ENCODE results near the gene HIGD1A. TPM values are rescaled to one million over a fixed set of nuclear protein-coding genes. Genes with fewer than 3 reads are reported as not detected.

HIGD1A gene
- total and polyA plus RNA-seq, 2 experiments from 2014 or later, result 102 to 144 TPM

- no peaks in the 10 kb centered on the region for H3K36me3 ChIP-seq (ENCODE audit: insufficient read depth)
- H3K79me2 ChIP-seq (replicated peaks; ENCODE audit: insufficient read depth), result no peaks in the 10 kb centered on the region
- H3K4me1 Mint-ChIP-seq, result peaks cover 8% of the 10 kb centered on the region; the same call in 2 of the 3 replicates
- no peak overlapping the region; the same call in 1 of the 2 replicates for H2AFZ ChIP-seq
- no peaks in the 10 kb centered on the region for H4K20me1 ChIP-seq (replicated peaks; ENCODE audit: insufficient read depth)
- H3K9me3 Mint-ChIP-seq, result no peaks in the 10 kb centered on the region; the same call in 2 of the 3 replicates
- 0 out of 2 replicates have a peak, but pooled peaks cover 5% of the 10 kb centered on the region for H3K4me1 ChIP-seq (ENCODE audit: insufficient read depth)
- no peaks in the 10 kb centered on the region for H3K27me3 ChIP-seq (ENCODE audit: insufficient read depth)
- H3K27ac ChIP-seq (ENCODE audit: low read depth), result no peak overlapping the region
- H3K4me2 ChIP-seq, result no peak overlapping the region
- ATAC-seq (peak; percentile 93), DNase-seq (ENCODE audit: low spot score) (peak; percentile 67)
- no peaks in the 10 kb centered on the region for H3F3A ChIP-seq (replicated peaks; ENCODE audit: low read depth)
- peaks cover 4% of the 10 kb centered on the region for H3K27me3 Mint-ChIP-seq (ENCODE audit: insufficient read depth, low read depth, poor library complexity)
- H3K36me3 Mint-ChIP-seq (ENCODE audit: low read depth), result no peaks in the 10 kb centered on the region
- H3K4me3 ChIP-seq, result no peak overlapping the region
- no peak overlapping the region for H3K4me3 Mint-ChIP-seq
- H3K27ac Mint-ChIP-seq, result no peak overlapping the region
- TF ChIP-seq NANOG (IDR thresholded peaks at IDR 0.05; ENCODE audit: borderline replicate concordance) (no peak), STAT1 (IDR thresholded peaks at IDR 0.05; ENCODE audit: unreplicated experiment) (no peak), EZH2 (IDR thresholded peaks at IDR 0.05; ENCODE audit: low read depth, unreplicated experiment) (no peak), JUNB (IDR thresholded peaks at IDR 0.05; ENCODE audit: unreplicated experiment) (no peak), ZNF114 (CRISPR knock-in tag; IDR thresholded peaks at IDR 0.05) (no peak)
- no peaks in the 10 kb centered on the region for H3K9me2 ChIP-seq (ENCODE audit: insufficient read depth)
These were observed 15.2 kb upstream of the HIGD1A start for GRCh38 chr3:42819351-42819965.

DNA sequence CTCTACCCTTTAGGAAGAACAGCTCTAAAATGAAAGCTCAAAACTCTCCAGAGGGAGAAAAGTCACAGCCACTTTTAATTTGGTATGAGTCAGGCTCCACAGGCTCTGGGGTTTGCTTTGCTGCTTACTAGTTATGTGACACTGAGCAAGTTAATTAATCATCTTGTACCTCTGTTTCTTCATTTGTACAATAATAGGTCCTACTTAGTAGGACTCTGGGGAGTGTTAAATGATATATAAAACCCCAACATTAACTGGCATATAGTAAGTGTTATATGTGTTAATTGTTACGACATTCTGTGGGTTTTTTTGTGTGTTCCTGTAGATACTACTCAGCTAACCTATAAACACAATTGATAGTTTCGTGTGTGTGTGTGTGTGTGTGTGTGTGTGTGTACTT, 11.5 kb upstream of the HIGD1A start:
- Histone ChIP-seq H3K4me1 (ENCODE audit: insufficient read depth) (peaks cover 9% of the 10 kb centered on the region; the same call in 1 of the 2 replicates), H3K27ac (ENCODE audit: low read depth) (no peak overlapping the region), H4K20me1 (replicated peaks; ENCODE audit: insufficient read depth) (no peaks in the 10 kb centered on the region), H3K36me3 (ENCODE audit: insufficient read depth) (no peaks in the 10 kb centered on the region), H2AFZ (no peak overlapping the region), H3K27me3 (ENCODE audit: insufficient read depth) (no peaks in the 10 kb centered on the region), H3F3A (replicated peaks; ENCODE audit: low read depth) (no peaks in the 10 kb centered on the region), H3K4me2 (no peak overlapping the region), H3K4me3 (no peak overlapping the region), H3K9me2 (ENCODE audit: insufficient read depth) (no peaks in the 10 kb centered on the region), H3K79me2 (replicated peaks; ENCODE audit: insufficient read depth) (no peaks in the 10 kb centered on the region)
- TF ChIP-seq NANOG (IDR thresholded peaks at IDR 0.05; ENCODE audit: borderline replicate concordance), result no peak
- no peak for TF ChIP-seq EZH2phosphoT487 (IDR thresholded peaks at IDR 0.05; ENCODE audit: unreplicated experiment)
- Mint-ChIP-seq H3K27ac (no peak overlapping the region), H3K27me3 (ENCODE audit: insufficient read depth, low read depth, poor library complexity) (no peaks in the 10 kb centered on the region), H3K4me1 (peaks cover 10% of the 10 kb centered on the region), H3K9me3 (no peaks in the 10 kb centered on the region), H3K4me3 (no peak overlapping the region), H3K36me3 (ENCODE audit: low read depth) (no peaks in the 10 kb centered on the region)
- ATAC-seq (no peak), DNase-seq (ENCODE audit: low spot score) (no peak)

DNA sequence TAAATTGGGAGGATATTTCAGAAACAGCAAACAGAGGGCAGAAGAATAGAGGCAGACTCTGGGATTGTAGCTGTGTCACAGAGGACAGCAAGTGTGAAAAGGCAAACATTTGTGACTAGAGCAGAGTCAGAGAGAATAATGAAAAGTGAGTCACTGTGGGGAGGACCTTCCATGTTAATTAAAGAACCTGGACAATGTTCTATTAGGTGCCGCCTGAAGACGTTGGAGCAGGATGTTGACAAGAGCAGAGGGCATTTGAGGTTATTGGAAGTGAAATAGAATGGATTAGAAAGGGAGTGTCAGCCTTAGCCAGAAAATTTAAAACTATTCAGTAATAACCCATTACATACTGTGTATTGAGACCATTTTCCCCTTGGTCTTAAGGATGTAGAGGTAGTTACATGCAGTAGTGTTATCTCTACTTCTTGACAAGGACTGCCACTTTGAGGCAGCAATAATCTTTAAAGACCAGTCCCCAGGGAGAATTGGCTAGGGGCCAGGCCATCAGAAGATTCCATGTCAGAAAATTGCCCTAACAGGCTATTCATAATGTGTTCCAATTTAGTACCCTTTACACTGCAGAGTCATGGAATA, 10.7 kb upstream of the HIGD1A start:
- H3K27ac ChIP-seq (ENCODE audit: low read depth), result no peak overlapping the region
- no peak overlapping the region for H3K27ac Mint-ChIP-seq
- no peaks in the 10 kb centered on the region for H3F3A ChIP-seq (replicated peaks; ENCODE audit: low read depth)
- H3K27me3 Mint-ChIP-seq (ENCODE audit: insufficient read depth, low read depth, poor library complexity), result peaks cover 2% of the 10 kb centered on the region
- no peak overlapping the region for H3K4me3 Mint-ChIP-seq
- peaks cover 10% of the 10 kb centered on the region for H3K4me1 Mint-ChIP-seq
- H2AFZ ChIP-seq, result no peak overlapping the region
- H3K4me3 ChIP-seq, result no peak overlapping the region
- no peaks in the 10 kb centered on the region for H3K9me3 Mint-ChIP-seq
- no peaks in the 10 kb centered on the region for H4K20me1 ChIP-seq (replicated peaks; ENCODE audit: insufficient read depth)
- peaks cover 9% of the 10 kb centered on the region; the same call in 1 of the 2 replicates for H3K4me1 ChIP-seq (ENCODE audit: insufficient read depth)
- no peaks in the 10 kb centered on the region for H3K79me2 ChIP-seq (replicated peaks; ENCODE audit: insufficient read depth)
- no peaks in the 10 kb centered on the region for H3K36me3 ChIP-seq (ENCODE audit: insufficient read depth)
- no peak overlapping the region for H3K4me2 ChIP-seq
- no peaks in the 10 kb centered on the region for H3K27me3 ChIP-seq (ENCODE audit: insufficient read depth)
- no peak for ATAC-seq
- H3K9me2 ChIP-seq (ENCODE audit: insufficient read depth), result no peaks in the 10 kb centered on the region
- DNase-seq (ENCODE audit: low spot score), result no peak
- no peaks in the 10 kb centered on the region for H3K36me3 Mint-ChIP-seq (ENCODE audit: low read depth)
- no peak for TF ChIP-seq NANOG (IDR thresholded peaks at IDR 0.05; ENCODE audit: borderline replicate concordance)
- no peak for TF ChIP-seq CREB1 (CRISPR knock-in tag; IDR thresholded peaks at IDR 0.05; ENCODE audit: low read depth)
- no peak for TF ChIP-seq REST (IDR thresholded peaks at IDR 0.05; ENCODE audit: unreplicated experiment)
- TF ChIP-seq EZH2phosphoT487 (IDR thresholded peaks at IDR 0.05; ENCODE audit: unreplicated experiment), result no peak
- TF ChIP-seq CTCF (conservative IDR thresholded peaks at IDR 0.05; ENCODE audit: low read depth in 2 of 2), result no peak
- no peak for TF ChIP-seq ZNF114 (CRISPR knock-in tag; IDR thresholded peaks at IDR 0.05)
- TF ChIP-seq EZH2 (IDR thresholded peaks at IDR 0.05; ENCODE audit: low read depth, unreplicated experiment), result no peak
- no peak for TF ChIP-seq POLR2AphosphoS5 (IDR thresholded peaks at IDR 0.05; ENCODE audit: low read depth)
- TF ChIP-seq STAT1 (IDR thresholded peaks at IDR 0.05; ENCODE audit: unreplicated experiment), result no peak
- TF ChIP-seq ZNF331 (CRISPR knock-in tag; IDR thresholded peaks at IDR 0.05; ENCODE audit: low read depth), result no peak
- TF ChIP-seq JUNB (IDR thresholded peaks at IDR 0.05; ENCODE audit: unreplicated experiment), result no peak
